Caco-2 (cell line): Measurements from ENCODE around the gene TIMM17A. TPM values are rescaled to one million over a fixed set of nuclear protein-coding genes. Genes with fewer than 3 reads are reported as not detected.

ENCODE experiments used
- BruUV-seq: library from RNA; stranded (reverse); fragments of 400-500 nt; replicated peaks from 2 replicates; lab custom pipeline; 2021; lab: Mats Ljungman, UMichigan
- CTCF ChIA-PET: fragments of 300-600 bp; sonication (Branson Sonifier 250); formaldehyde crosslinking; loops from one replicate; lab custom pipeline; 2022; ENCODE audit warnings: antibody characterized with exemption; lab: Charles Lee
- POLR2A ChIA-PET: fragments of 300-600 bp; sonication (Branson Sonifier 250); formaldehyde crosslinking; loops from one replicate; lab custom pipeline; 2022; ENCODE audit warnings: antibody characterized with exemption; lab: Charles Lee
- DNase-seq, 2 experiments: peaks; one replicate each; pipeline versions ENCODE4 v3.0.0 to v3.0.0-alpha.2; 2020 to 2022
- H3K27me3 ChIP-seq: replicated peaks from 2 replicates; pipeline ENCODE4 v1.6.0; 2011; ENCODE audit warnings: low read length; ENCODE audit not compliant: control insufficient read depth, insufficient read depth
- H3K36me3 ChIP-seq: 2 replicates; pipeline ENCODE4 v1.5.1; 2011; ENCODE audit warnings: low read length; ENCODE audit not compliant: control insufficient read depth, insufficient read depth
- H3K4me1 ChIP-seq: fragments of 250-450 bp; sonication (Bioruptor Pico); 2 replicates; pipeline ENCODE4 v1.5.1; 2020; ENCODE audit warnings: mild to moderate bottlenecking
- H3K4me3 ChIP-seq: 2 replicates; pipeline ENCODE4 v1.5.1; 2011; ENCODE audit warnings: low read depth, mild to moderate bottlenecking, control low read depth, low read length
- H3K9me3 ChIP-seq: fragments of 250-450 bp; sonication (Bioruptor Pico); 2 replicates; pipeline ENCODE4 v1.5.1; 2020; ENCODE audit warnings: mild to moderate bottlenecking, moderate library complexity
- H3K27ac Mint-ChIP-seq: one replicate; pipeline ENCODE4 v1.8.0; 2022; ENCODE audit warnings: mixed read lengths; ENCODE audit not compliant: unreplicated experiment
- H3K27me3 Mint-ChIP-seq: one replicate; pipeline ENCODE4 v1.8.0; 2022; ENCODE audit warnings: mixed read lengths; ENCODE audit not compliant: insufficient read depth, unreplicated experiment
- H3K36me3 Mint-ChIP-seq: one replicate; pipeline ENCODE4 v1.8.0; 2022; ENCODE audit warnings: mild to moderate bottlenecking, mixed read lengths; ENCODE audit not compliant: insufficient read depth, unreplicated experiment
- H3K4me1 Mint-ChIP-seq: one replicate; pipeline ENCODE4 v1.8.0; 2022; ENCODE audit warnings: low read depth, mixed read lengths; ENCODE audit not compliant: unreplicated experiment
- H3K4me3 Mint-ChIP-seq: one replicate; pipeline ENCODE4 v1.8.0; 2022; ENCODE audit warnings: mild to moderate bottlenecking, moderate library complexity, mixed read lengths; ENCODE audit not compliant: unreplicated experiment
- H3K9me3 Mint-ChIP-seq: one replicate; pipeline ENCODE4 v1.8.0; 2022; ENCODE audit warnings: mixed read lengths; ENCODE audit not compliant: unreplicated experiment
- intact Hi-C: fragments of 100-400 bp; cut with micrococcal nuclease; formaldehyde crosslinking; loops from one replicate; pipeline ENCODE4 v1.10.0; 2022; ENCODE audit not compliant: unreplicated experiment
- total RNA-seq: library from RNA; stranded (reverse); gene quantifications from 2 replicates; pipeline ENCODE4 v1.2.3, GENCODE V29; 2022
- TF ChIP-seq, protein P1 (sequence below), 2 experiments: fragments of 200-600 bp in 1 of 2; IDR thresholded peaks; 1 replicate in 1 of 2; 2 replicates in 1 of 2; pipeline versions ENCODE4 v1.5.1 to v1.8.0; 2011 to 2022; ENCODE audit warnings: antibody characterized with exemption in 1 of 2, control low read depth in 1 of 2, inconsistent platforms in 1 of 2, low read depth in 1 of 2, low read length in 1 of 2, mild to moderate bottlenecking in 1 of 2, moderate library complexity in 1 of 2; ENCODE audit not compliant: insufficient read depth in 1 of 2, severe bottlenecking in 1 of 2, unreplicated experiment in 1 of 2

Gene TIMM17A
- total RNA-seq, 1 experiment from 2014 or later = 63.7 TPM

DNA sequence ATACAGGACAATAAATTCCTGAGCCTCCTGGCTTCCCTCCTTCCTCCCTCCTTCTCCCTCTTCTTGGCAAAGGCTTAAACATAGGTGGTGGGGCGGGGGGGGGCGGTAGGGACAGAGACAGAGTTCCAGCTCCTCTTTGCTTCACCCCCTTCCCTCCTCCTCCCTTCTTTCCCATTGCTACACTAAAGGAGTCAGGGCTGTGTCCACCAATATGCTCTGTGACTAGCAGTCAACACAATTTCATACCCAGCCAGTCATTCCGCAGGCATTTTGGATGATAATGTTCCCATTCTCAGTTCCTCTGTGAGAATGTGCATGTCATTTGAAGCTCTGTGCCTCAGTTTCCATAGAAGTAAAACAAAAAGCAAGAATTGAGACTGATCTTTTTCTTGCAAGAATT, 10.7 kb upstream of the TIMM17A start:
- POLR2A ChIA-PET = interaction anchor here (0.5 kb wide), 1 partner anchor 232 kb away, joined by 3 read pairs; no protein-coding TSS in a partner anchor
- no peaks in the 10 kb centered on the region for H3K9me3 ChIP-seq
- no peaks in the 10 kb centered on the region for H3K27me3 ChIP-seq
- Mint-ChIP-seq H3K36me3 (no peaks in the 10 kb centered on the region), H3K27me3 (peaks cover 9% of the 10 kb centered on the region), H3K27ac (no peak overlapping the region), H3K4me1 (peaks cover 20% of the 10 kb centered on the region), H3K9me3 (no peaks in the 10 kb centered on the region), H3K4me3 (no peak overlapping the region)
- no peak overlapping the region for H3K4me3 ChIP-seq
- no TSS peak for BruUV-seq
- CTCF ChIA-PET = interaction anchor here (2.3 kb wide), 1 partner anchor 67 kb away, joined by 8 read pairs; no protein-coding TSS in a partner anchor
- DNase-seq = no peak
- H3K4me1 ChIP-seq = peaks cover 10% of the 10 kb centered on the region
- intact Hi-C loops = no loop called here
- TF ChIP-seq, protein P1, sequence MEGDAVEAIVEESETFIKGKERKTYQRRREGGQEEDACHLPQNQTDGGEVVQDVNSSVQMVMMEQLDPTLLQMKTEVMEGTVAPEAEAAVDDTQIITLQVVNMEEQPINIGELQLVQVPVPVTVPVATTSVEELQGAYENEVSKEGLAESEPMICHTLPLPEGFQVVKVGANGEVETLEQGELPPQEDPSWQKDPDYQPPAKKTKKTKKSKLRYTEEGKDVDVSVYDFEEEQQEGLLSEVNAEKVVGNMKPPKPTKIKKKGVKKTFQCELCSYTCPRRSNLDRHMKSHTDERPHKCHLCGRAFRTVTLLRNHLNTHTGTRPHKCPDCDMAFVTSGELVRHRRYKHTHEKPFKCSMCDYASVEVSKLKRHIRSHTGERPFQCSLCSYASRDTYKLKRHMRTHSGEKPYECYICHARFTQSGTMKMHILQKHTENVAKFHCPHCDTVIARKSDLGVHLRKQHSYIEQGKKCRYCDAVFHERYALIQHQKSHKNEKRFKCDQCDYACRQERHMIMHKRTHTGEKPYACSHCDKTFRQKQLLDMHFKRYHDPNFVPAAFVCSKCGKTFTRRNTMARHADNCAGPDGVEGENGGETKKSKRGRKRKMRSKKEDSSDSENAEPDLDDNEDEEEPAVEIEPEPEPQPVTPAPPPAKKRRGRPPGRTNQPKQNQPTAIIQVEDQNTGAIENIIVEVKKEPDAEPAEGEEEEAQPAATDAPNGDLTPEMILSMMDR (IDR thresholded peaks at IDR 0.05; ENCODE audit: insufficient read depth in 1 of 2, low read depth in 1 of 2, low read length in 1 of 2, severe bottlenecking in 1 of 2, unreplicated experiment in 1 of 2) = no peak
- no peaks in the 10 kb centered on the region for H3K36me3 ChIP-seq

DNA sequence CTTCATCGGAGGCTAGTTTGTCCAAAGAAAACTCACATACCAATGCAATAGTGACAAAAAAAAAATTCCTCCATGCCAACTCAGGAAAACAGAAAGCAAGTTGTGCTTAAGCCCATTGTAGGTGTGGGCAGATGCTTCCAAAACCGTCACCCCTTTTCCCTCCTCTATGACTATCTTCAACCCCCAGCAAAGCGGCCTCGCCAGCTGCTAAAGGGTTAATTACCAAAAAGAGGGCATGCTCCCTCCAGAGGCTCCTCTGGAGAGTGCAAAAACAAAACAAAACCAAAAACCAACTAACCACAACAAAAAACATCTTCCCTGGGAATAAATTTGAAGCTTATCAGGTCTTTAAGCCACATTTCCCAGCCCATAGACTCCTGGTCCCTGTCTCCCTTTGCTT, 10.1 kb upstream of the TIMM17A start:
- Histone ChIP-seq H3K4me3 (no peak overlapping the region), H3K36me3 (no peaks in the 10 kb centered on the region), H3K9me3 (no peaks in the 10 kb centered on the region), H3K27me3 (no peaks in the 10 kb centered on the region), H3K4me1 (peaks cover 10% of the 10 kb centered on the region)
- Mint-ChIP-seq H3K27ac (no peak overlapping the region), H3K4me3 (no peak overlapping the region), H3K4me1 (peaks cover 20% of the 10 kb centered on the region), H3K9me3 (no peaks in the 10 kb centered on the region), H3K27me3 (peaks cover 9% of the 10 kb centered on the region), H3K36me3 (no peaks in the 10 kb centered on the region)
- no peak for DNase-seq
- TF ChIP-seq, protein P1 (IDR thresholded peaks at IDR 0.05; ENCODE audit: insufficient read depth in 1 of 2, low read depth in 1 of 2, low read length in 1 of 2, severe bottlenecking in 1 of 2, unreplicated experiment in 1 of 2) = peak; percentile 17 to 30
- CTCF ChIA-PET = interaction anchor here (2.3 kb wide), 1 partner anchor 67 kb away, joined by 8 read pairs; no protein-coding TSS in a partner anchor
- POLR2A ChIA-PET = interaction anchor here (0.5 to 2.0 kb wide), 3 partner anchors 10 to 502 kb away, joined by 3 to 9 read pairs (median 3); partner anchors contain the start of gene TIMM17A
- no TSS peak for BruUV-seq
- intact Hi-C loops = no loop called here

DNA sequence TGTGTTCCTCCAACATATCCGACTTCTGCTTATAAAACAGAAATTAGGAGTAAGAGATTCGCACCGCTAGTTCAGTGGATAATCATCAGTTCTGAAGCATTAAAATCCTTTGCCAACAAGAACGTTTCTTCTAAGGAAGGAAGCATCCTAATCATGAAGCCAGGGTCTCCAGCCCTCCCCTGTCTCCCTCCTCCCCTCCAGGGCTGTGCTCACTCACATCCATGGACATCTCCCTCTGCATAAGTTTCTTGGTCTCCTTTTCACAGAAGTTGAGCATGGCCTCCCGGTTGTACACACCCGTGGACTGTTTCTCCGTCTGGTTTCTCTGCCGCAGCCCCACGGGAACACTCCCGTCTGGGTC, 9.5 kb upstream of the TIMM17A start:
- POLR2A ChIA-PET = interaction anchor here (0.6 to 2.0 kb wide), 2 partner anchors 9 to 503 kb away, joined by 3 to 9 read pairs; partner anchors contain the start of gene TIMM17A
- intact Hi-C loops = loop anchor here (1.0 kb wide), 1 partner anchor 9 kb away; the partner anchor contains the start of gene TIMM17A
- BruUV-seq = no TSS peak

More for the DNA sequence above, 9.5 kb upstream of the TIMM17A start:
- Histone ChIP-seq H3K4me1 (peaks cover 10% of the 10 kb centered on the region), H3K4me3 (no peak overlapping the region; the same call in 1 of the 2 replicates), H3K27me3 (no peaks in the 10 kb centered on the region), H3K9me3 (no peaks in the 10 kb centered on the region), H3K36me3 (no peaks in the 10 kb centered on the region)
- Mint-ChIP-seq H3K27ac (no peak overlapping the region), H3K9me3 (no peaks in the 10 kb centered on the region), H3K36me3 (no peaks in the 10 kb centered on the region), H3K4me3 (peak overlapping the region; percentile 81), H3K4me1 (peaks cover 20% of the 10 kb centered on the region), H3K27me3 (peaks cover 9% of the 10 kb centered on the region)
- TF ChIP-seq, protein P1 (IDR thresholded peaks at IDR 0.05; ENCODE audit: insufficient read depth in 1 of 2, low read depth in 1 of 2, low read length in 1 of 2, severe bottlenecking in 1 of 2, unreplicated experiment in 1 of 2) = no peak
- no peak for DNase-seq
- CTCF ChIA-PET = interaction anchor here (0.6 to 2.3 kb wide), 4 partner anchors 25 to 68 kb away, joined by 3 to 10 read pairs (median 8); no protein-coding TSS in a partner anchor
